NAMALWA (cell line): ENCODE measurements around the gene MYOCOS.

Experiments
- DNase-seq: peaks from one replicate; pipeline ENCODE4 v3.0.0-alpha.2; 2015; ENCODE audit warnings: low spot score

Gene MYOCOS

GRCh38 chr1:171663036-171663853, 41.2 kb downstream of the MYOCOS start:
- DNase-seq: no peak

DNA sequence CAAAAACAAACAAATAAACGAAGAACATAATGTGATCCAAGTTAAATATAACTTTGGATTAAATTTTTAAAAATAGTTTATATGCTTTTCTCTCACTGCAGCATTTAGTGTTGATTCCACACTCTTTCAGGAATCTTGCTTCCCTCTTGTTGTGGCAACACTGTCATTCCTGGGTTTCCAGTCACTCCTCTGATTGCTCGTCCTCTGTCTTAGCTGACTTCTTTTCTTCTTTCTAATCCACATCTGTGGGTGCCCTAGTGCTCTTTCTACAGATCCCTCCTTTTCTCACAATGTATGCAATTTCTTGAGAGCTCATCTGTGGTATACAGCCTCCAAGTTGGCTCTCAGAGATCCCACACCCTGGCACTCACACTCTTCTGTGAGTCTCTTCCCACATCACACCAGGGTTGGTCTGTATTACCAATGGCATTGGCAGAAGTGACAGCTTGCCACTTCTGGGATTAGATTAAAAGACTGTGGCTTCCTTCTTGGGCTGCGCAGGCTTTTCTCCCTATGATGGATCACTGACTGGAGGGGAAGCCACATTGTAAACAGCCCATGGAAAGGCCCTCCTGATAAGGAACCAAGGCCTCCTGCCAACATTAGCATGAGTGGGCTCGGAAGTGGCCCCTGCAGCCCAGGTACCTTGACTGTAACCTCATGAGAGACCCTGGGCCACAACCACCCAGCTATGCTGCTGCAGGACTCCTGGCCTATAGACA, 42.0 kb downstream of the MYOCOS start:
- DNase-seq: no peak

DNA sequence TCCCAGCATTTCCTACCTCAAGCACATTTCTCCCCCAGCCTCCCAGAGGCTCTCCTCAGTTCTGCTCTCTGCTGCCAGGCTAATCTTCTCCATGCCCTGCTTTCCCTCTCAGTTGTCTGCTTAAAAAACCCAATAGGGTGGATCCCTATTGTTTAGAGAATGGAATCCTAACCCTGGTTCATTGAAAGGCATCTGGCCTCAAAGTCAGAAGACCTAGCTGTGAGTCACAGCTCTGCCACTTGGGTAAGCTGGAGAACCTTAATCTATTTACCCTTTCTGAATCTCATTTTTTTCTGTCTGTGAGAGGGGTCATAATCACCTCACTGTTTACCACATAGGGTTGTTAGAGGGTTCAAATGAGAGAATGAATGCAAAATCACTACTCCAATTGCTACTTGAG, 42.9 kb downstream of the MYOCOS start:
- DNase-seq: no peak

- DNase-seq: no peak
These were observed 44.2 kb downstream of the MYOCOS start for GRCh38 chr1:171666114-171666769.

GRCh38 chr1:171668372-171668771, 46.3 kb downstream of the MYOCOS start:
- no peak for DNase-seq

DNA sequence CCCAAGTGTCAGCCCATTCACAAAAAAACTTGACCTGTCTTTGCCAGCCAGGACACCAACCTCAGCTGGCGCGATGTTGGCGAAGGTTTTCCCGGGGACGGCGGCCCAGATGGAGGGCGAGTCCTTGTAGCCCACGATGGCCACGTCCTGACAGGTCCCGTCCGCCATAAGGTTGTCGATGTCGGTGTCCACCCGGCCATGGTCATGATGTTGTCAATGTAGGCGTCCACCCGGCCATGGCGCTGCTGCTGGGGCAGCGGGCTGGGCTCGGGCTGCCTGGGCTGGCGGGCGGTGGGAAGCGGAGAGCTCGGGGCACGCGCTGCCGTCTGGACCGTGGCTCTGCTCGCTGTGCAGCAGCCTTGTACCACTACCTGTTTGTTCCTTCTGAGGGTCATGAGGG, 48.7 kb downstream of the MYOCOS start:
- no peak for DNase-seq

- no peak for DNase-seq
These were observed 52.7 kb downstream of the MYOCOS start for GRCh38 chr1:171674431-171675405.
